ENCODE measurements around the gene GPR108. TPM values are rescaled to one million over a fixed set of nuclear protein-coding genes. Genes with fewer than 3 reads are reported as not detected.

GPR108 gene
- total RNA-seq, 1 experiment from 2014 or later, result 43.0 TPM

- CTCF ChIA-PET, result no interaction called here
- no peak overlapping the region for H3K27ac ChIP-seq (ENCODE audit: low read length)
- ATAC-seq, result no peak
- BruUV-seq (replicated peaks), result no TSS peak
- H3K36me3 ChIP-seq (ENCODE audit: control insufficient read depth, insufficient read depth, low read length), result no peaks in the 10 kb centered on the region; the same call in 1 of the 2 replicates
- no peaks in the 10 kb centered on the region for H3K27me3 ChIP-seq (ENCODE audit: control insufficient read depth, insufficient read depth, low read length)
- DNase-seq (ENCODE audit: low read depth, low spot score), result no peak
- H3K4me1 ChIP-seq (ENCODE audit: control insufficient read depth, insufficient read depth, low read length), result peaks cover under 1% of the 10 kb centered on the region
- H3K4me3 ChIP-seq (ENCODE audit: low read depth in 2 of 2, low read length in 2 of 2), result no peak overlapping the region
- intact Hi-C loops (cut with micrococcal nuclease; ENCODE audit: unreplicated experiment), result no loop called here
- no peaks in the 10 kb centered on the region for H3K9me3 ChIP-seq (ENCODE audit: control insufficient read depth, insufficient read depth, low read depth, low read length)
- POLR2A ChIA-PET, result no interaction called here
- TF ChIP-seq TCF7L2 (IDR thresholded peaks at IDR 0.05; ENCODE audit: low read depth, low read length) (no peak), POLR2AphosphoS5 (IDR thresholded peaks at IDR 0.05; ENCODE audit: low read depth, low read length) (no peak), SIN3A (IDR thresholded peaks at IDR 0.05; ENCODE audit: borderline replicate concordance, insufficient read depth, low read depth, low read length) (no peak)
- TF ChIP-seq, protein P1, sequence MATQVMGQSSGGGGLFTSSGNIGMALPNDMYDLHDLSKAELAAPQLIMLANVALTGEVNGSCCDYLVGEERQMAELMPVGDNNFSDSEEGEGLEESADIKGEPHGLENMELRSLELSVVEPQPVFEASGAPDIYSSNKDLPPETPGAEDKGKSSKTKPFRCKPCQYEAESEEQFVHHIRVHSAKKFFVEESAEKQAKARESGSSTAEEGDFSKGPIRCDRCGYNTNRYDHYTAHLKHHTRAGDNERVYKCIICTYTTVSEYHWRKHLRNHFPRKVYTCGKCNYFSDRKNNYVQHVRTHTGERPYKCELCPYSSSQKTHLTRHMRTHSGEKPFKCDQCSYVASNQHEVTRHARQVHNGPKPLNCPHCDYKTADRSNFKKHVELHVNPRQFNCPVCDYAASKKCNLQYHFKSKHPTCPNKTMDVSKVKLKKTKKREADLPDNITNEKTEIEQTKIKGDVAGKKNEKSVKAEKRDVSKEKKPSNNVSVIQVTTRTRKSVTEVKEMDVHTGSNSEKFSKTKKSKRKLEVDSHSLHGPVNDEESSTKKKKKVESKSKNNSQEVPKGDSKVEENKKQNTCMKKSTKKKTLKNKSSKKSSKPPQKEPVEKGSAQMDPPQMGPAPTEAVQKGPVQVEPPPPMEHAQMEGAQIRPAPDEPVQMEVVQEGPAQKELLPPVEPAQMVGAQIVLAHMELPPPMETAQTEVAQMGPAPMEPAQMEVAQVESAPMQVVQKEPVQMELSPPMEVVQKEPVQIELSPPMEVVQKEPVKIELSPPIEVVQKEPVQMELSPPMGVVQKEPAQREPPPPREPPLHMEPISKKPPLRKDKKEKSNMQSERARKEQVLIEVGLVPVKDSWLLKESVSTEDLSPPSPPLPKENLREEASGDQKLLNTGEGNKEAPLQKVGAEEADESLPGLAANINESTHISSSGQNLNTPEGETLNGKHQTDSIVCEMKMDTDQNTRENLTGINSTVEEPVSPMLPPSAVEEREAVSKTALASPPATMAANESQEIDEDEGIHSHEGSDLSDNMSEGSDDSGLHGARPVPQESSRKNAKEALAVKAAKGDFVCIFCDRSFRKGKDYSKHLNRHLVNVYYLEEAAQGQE (IDR thresholded peaks at IDR 0.05; ENCODE audit: insufficient read depth in 1 of 2, low read depth in 2 of 2, low read length in 1 of 2), result no peak
- in situ Hi-C loops (cut with HindIII; ENCODE audit: low pct_unique_long_range_greater_than_20kb, low sequenced_read_pairs), result no loop called here
These were observed 4.5 kb downstream of the GPR108 start for GRCh38 chr19:6732803-6733337.

DNA sequence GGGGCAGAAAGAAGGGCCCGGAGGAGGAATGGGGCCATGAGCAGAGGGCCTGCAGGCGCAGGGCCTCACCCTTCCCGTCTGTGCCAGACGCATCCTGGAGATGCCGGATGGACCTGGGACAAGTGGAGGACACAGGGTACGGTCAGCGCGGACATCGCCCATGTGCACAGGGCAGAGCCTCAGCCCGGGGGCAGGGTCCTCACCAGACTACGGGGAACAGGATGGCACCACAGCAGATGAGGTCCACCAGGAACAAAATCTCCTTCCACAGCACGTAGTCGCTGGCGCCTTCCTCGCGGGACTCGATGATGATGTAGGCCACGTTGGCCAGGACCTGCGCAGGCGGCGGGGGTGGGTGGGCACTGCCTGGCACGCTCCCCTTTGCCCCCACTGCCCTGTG lies 5.6 kb downstream of the GPR108 start:
- in situ Hi-C loops (cut with HindIII; ENCODE audit: low pct_unique_long_range_greater_than_20kb, low sequenced_read_pairs), result no loop called here
- Histone ChIP-seq H3K27ac (ENCODE audit: low read length) (no peak overlapping the region), H3K4me3 (ENCODE audit: low read depth in 2 of 2, low read length in 2 of 2) (no peak overlapping the region), H3K9me3 (ENCODE audit: control insufficient read depth, insufficient read depth, low read depth, low read length) (no peaks in the 10 kb centered on the region), H3K36me3 (ENCODE audit: control insufficient read depth, insufficient read depth, low read length) (no peaks in the 10 kb centered on the region; the same call in 1 of the 2 replicates), H3K27me3 (ENCODE audit: control insufficient read depth, insufficient read depth, low read length) (no peaks in the 10 kb centered on the region), H3K4me1 (ENCODE audit: control insufficient read depth, insufficient read depth, low read length) (no peaks in the 10 kb centered on the region)
- DNase-seq (ENCODE audit: low read depth, low spot score), result no peak
- intact Hi-C loops (cut with micrococcal nuclease; ENCODE audit: unreplicated experiment), result no loop called here
- ChIA-PET CTCF (no interaction called here), POLR2A (no interaction called here)
- no TSS peak for BruUV-seq (replicated peaks)
- TF ChIP-seq SIN3A (IDR thresholded peaks at IDR 0.05; ENCODE audit: borderline replicate concordance, insufficient read depth, low read depth, low read length), result no peak
- TF ChIP-seq TCF7L2 (IDR thresholded peaks at IDR 0.05; ENCODE audit: low read depth, low read length), result no peak
- no peak for TF ChIP-seq POLR2AphosphoS5 (IDR thresholded peaks at IDR 0.05; ENCODE audit: low read depth, low read length)
- TF ChIP-seq, protein P1 (IDR thresholded peaks at IDR 0.05; ENCODE audit: insufficient read depth in 1 of 2, low read depth in 2 of 2, low read length in 1 of 2), result no peak
- TF ChIP-seq CTCF (IDR thresholded peaks at IDR 0.05), result no peak
- no peak for ATAC-seq
